Left lobe of liver (tissue), 2 donors: ENCODE data around the gene GPR34. TPM values are rescaled to one million over a fixed set of nuclear protein-coding genes. Genes with fewer than 3 reads are reported as not detected.

Experiments
- ATAC-seq: fragments of 200-7000 bp; cut with Tn5 transposase; one replicate; pipeline ENCODE4 v1.9.1; 2020; ENCODE audit warnings: mild to moderate bottlenecking, moderate library complexity
- DNase-seq: peaks from one replicate; pipeline ENCODE4 v3.0.0-alpha.2; 2020; ENCODE audit warnings: low spot score
- total RNA-seq: library from RNA; stranded (reverse); gene quantifications from one replicate; pipeline ENCODE4 v1.2.1, GENCODE V29; 2021
- donor health status: DM: no; HTN: no; CAD: no; lungs with moderate emphysema.
- donor health status: DM: no; HTN: yes; CAD: no.

The GPR34 gene
- total RNA-seq, 1 donor from 2014 or later: 1.2 TPM

DNA sequence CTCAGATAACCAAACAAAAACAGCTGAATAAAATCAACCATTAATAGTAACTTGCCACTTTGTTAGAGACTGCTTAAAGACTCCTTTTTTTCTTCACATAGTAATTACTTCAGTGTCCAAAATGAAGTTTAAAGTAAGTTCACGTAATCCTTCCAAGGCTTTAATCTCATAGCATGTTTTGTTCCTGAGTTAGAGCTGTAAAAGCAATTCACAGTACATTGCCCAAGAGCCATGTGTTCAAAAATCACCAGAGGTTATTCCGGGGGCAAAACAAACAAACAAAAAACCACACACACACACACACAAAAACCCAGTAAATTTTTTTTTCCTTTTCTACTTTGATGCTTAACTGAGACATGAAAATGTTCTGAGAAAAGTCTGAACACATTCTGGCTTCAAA, 41.3 kb downstream of the GPR34 start:
- ATAC-seq (no peak), DNase-seq (no peak)

DNA sequence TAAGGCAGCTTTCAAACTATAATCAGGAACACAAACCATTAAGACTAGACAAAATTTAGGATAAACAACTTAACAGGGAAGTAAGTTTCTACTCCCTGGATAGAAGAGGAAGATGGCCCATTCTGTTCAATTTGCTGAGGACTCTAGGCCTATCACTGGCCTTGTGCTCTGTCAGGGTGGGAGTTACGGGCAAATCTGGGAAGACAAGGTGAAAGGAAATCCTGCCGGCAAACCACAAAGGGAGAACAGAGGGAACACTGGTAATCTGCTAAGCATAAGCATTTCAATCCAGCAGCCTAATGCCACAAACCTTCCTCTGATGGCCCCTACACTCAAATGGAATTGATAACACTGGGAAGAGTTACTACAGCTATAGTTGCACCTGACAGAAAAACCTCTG, 43.5 kb downstream of the GPR34 start:
- DNase-seq (no peak), ATAC-seq (no peak)

DNA sequence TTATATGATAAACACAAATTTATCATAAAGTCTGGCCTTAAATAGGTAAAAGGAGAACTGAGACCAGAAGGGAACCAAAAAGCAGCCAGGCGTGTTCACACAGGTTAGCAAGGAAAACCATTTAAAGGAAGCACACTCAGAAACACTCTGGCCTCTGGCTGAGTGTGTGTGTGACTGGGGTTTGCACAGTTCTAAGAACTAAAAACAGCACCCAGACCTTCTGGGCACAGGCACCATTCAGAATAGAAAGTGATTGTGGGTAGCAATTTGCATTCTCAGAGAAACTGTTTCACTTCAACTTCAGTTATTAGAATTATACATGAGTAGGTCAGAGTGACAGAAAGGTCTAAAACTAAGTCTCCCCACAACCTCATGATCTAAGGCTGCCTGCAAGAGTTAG, 45.2 kb downstream of the GPR34 start:
- no peak for ATAC-seq
- DNase-seq: no peak

DNA sequence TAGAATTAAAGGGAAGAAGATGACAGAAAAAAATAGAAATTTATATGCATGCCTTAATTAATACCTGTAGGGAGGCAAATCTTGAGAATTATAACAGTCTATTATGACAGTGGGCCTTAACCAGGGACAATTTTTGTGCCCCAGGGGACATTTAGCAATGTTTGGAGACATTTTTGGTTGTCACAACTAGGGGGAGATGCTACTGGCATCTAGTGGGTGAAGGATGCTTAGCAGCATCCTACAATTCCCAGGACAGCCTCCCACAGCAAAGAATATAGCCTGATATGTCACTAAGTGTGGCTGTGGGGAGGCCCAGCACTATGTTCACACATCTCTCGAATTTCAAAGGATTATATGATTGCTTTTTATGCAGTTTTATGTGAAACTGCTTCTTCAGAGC, 45.8 kb downstream of the GPR34 start:
- no peak for DNase-seq
- ATAC-seq: peak; percentile 66

DNA sequence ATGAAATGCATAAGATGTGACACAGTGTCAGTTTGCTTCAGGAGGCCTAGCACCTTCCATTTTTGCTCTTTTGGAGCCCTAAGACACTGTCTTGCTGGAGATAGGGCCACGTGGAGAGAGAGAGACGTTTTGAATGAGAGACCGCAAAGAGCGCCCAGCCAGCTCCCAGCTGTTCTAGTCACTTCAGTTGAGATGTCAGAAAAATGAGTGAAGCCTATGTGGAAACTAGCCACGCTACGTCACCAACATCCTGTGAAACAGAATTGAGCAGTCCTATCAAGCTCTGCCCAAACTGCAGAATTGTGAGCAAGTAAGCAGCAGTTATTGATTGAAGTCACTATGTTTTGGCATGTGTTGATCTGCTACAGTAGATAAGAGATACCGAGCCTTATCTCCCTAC, 48.3 kb downstream of the GPR34 start:
- no peak for ATAC-seq
- DNase-seq: no peak

DNA sequence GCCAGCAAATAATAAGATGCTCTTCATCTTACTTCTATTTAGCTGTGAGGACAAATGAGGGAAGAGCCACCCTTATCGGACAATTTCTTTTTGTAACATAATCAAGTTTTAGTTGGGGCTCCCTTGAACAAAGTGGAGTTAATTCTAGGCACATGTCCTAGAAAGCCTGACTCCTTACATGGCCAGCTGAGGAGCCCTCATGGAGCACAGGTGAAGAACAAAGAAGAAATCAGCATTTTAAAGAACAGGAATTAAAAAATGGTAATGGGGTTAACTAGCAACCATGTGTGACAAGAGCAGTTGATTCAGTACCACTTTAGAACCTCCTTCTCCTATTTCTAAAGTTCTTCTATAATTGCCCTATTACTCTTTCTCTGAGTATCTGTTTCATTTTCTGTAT, 51.1 kb downstream of the GPR34 start:
- no peak for ATAC-seq
- no peak for DNase-seq

Other genes starting within 250 kb of the GPR34 start
- gene NYX, start 241.6 kb upstream of the GPR34 start, total RNA-seq: not detected
- 0.28 TPM for gene GPR82, start 35.2 kb downstream of the GPR34 start, total RNA-seq
- 13.8 TPM for gene CASK, start 234.6 kb downstream of the GPR34 start, total RNA-seq